Activated naive CD8-positive, alpha-beta T cell treated with anti-CD3 and anti-CD28 coated beads, Interleukin-2, amount 50 U/mL, for 24 hours (primary cell): ENCODE measurements around the gene ABCA9.
"Not testable (repeated sequence)": the region's sequence is repeated elsewhere in the genome, so short reads cannot be mapped to it uniquely, and the experiment has no call there.

Experiments used
- ATAC-seq: fragments of 150-1000 bp; cut with Tn5 transposase; one replicate; pipeline ENCODE4 v1.10.0; 2021
- DNase-seq: peaks from one replicate; pipeline ENCODE4 v3.0.0; 2021
- H3K27ac Mint-ChIP-seq: one replicate; pipeline ENCODE4 v1.8.0; 2021; ENCODE audit warnings: mild to moderate bottlenecking, mixed read lengths
- H3K27me3 Mint-ChIP-seq: one replicate; pipeline ENCODE4 v1.8.0; 2021; ENCODE audit warnings: mixed read lengths
- H3K36me3 Mint-ChIP-seq: one replicate; pipeline ENCODE4 v1.8.0; 2021; ENCODE audit warnings: low read depth, mixed read lengths
- H3K4me1 Mint-ChIP-seq: one replicate; pipeline ENCODE4 v1.8.0; 2021; ENCODE audit warnings: mixed read lengths
- H3K4me3 Mint-ChIP-seq: one replicate; pipeline ENCODE4 v1.8.0; 2021; ENCODE audit warnings: mild to moderate bottlenecking, moderate library complexity, mixed read lengths
- H3K9me3 Mint-ChIP-seq: one replicate; pipeline ENCODE4 v1.8.0; 2021; ENCODE audit warnings: mixed read lengths

Gene ABCA9

DNA sequence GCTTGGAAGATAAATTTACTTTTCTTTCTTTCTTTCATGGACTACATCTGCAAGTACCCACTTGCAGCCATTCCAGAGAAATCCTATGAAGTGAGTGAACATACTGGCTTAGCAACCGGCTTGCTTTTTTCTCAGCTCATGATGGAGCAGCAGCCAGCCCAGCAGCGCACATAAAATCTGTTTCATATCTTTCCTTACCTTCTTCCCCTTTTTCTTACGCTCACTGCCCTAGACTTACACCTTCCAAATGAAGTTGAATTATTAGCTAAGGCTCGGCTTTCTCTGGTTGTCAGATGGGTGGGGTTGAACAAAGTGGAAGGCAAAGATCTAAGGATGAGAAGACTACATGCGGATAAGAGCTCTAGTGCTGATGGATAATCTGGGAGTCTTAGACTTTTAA, 91.6 kb downstream of the ABCA9 start:
- H3K9me3 Mint-ChIP-seq = no peaks in the 10 kb centered on the region
- H3K27ac Mint-ChIP-seq = no peak overlapping the region
- DNase-seq (no peak), ATAC-seq (no peak)
- no peak overlapping the region for H3K4me3 Mint-ChIP-seq
- H3K4me1 Mint-ChIP-seq = no peaks in the 10 kb centered on the region
- no peaks in the 10 kb centered on the region for H3K36me3 Mint-ChIP-seq
- peaks cover 2% of the 10 kb centered on the region for H3K27me3 Mint-ChIP-seq

GRCh38 chr17:68963958-68964357, 96.8 kb downstream of the ABCA9 start:
- H3K36me3 Mint-ChIP-seq = no peaks in the 10 kb centered on the region
- peaks cover 2% of the 10 kb centered on the region for H3K27me3 Mint-ChIP-seq
- no peak overlapping the region for H3K4me3 Mint-ChIP-seq
- DNase-seq (no peak), ATAC-seq (no peak)
- H3K4me1 Mint-ChIP-seq = no peaks in the 10 kb centered on the region
- H3K27ac Mint-ChIP-seq = no peak overlapping the region
- H3K9me3 Mint-ChIP-seq = peaks cover 4% of the 10 kb centered on the region

GRCh38 chr17:68961214-68961882, 99.4 kb downstream of the ABCA9 start:
- ATAC-seq = peak; percentile 24
- DNase-seq = no peak
- Mint-ChIP-seq H3K27me3 (peaks cover 2% of the 10 kb centered on the region), H3K9me3 (peaks cover 5% of the 10 kb centered on the region), H3K4me1 (no peaks in the 10 kb centered on the region), H3K27ac (no peak overlapping the region), H3K4me3 (no peak overlapping the region), H3K36me3 (no peaks in the 10 kb centered on the region)

- H3K9me3 Mint-ChIP-seq, DNase-seq, H3K4me1 Mint-ChIP-seq: not testable (repeated sequence)
These were observed 101.6 kb downstream of the ABCA9 start for GRCh38 chr17:68959117-68959516.

GRCh38 chr17:68957944-68958343, 102.8 kb downstream of the ABCA9 start:
- Mint-ChIP-seq H3K4me3 (no peak overlapping the region), H3K27me3 (peaks cover 2% of the 10 kb centered on the region), H3K27ac (no peak overlapping the region), H3K36me3 (no peaks in the 10 kb centered on the region), H3K4me1 (no peaks in the 10 kb centered on the region), H3K9me3 (peaks cover 5% of the 10 kb centered on the region)
- ATAC-seq = peak; percentile 24
- DNase-seq = no peak

More at GRCh38 chr17:68959117-68959516, 101.6 kb downstream of the ABCA9 start:
- ATAC-seq, H3K36me3 Mint-ChIP-seq, H3K4me3 Mint-ChIP-seq, H3K27ac Mint-ChIP-seq, H3K27me3 Mint-ChIP-seq: not testable (repeated sequence)

- Mint-ChIP-seq H3K36me3 (no peaks in the 10 kb centered on the region), H3K4me1 (no peaks in the 10 kb centered on the region), H3K4me3 (no peak within 1 kb of the TSS), H3K9me3 (peaks cover 5% of the 10 kb centered on the region), H3K27me3 (peaks cover 2% of the 10 kb centered on the region), H3K27ac (no peak within 1 kb of the TSS)
- no peak for DNase-seq
- ATAC-seq = no peak
These were observed 105.4 kb downstream of the ABCA9 start, which contains the start of gene ABCA8 for GRCh38 chr17:68955181-68955841. Gene ABCA8 (minus strand): TSS chr17:68955392. CDS start chr17:68942034, 13,358 bp downstream.

DNA sequence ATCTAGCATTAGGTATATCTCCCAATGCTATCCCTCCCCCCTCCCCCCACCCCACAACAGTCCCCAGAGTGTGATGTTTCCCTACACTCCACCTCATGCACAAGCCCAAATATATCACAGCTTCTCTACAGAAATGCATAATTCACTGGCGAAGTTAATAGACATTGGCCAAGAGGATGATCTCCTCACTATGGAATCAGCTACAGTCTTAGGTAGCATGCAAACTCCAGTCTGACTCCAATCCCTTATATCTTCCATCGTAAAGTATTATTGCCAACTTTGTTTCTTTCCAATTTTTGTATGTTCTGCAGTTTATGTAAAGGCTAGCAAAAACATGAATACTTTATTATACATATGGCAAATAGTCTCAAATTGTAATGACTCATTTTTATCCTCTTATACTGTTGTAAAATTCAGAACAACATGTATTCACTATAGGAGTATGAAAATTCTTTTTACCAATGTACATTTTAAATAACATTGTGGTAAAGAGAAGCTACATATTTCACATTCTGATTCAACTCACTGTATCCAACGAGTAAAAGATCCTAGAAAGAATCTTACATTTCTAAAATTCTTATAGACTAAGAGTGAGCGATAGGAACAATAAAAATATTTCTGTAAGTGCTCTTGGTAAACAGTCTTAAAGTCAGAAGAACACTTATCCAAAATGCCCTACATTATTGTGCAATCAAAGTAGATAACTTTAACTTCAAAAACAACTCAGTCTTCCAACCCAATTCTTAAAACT, 106.4 kb downstream of the ABCA9 start:
- no peak for DNase-seq
- peaks cover 5% of the 10 kb centered on the region for H3K9me3 Mint-ChIP-seq

GRCh38 chr17:68953340-68953997, 107.3 kb downstream of the ABCA9 start:
- H3K36me3 Mint-ChIP-seq = no peaks in the 10 kb centered on the region
- peaks cover 2% of the 10 kb centered on the region for H3K27me3 Mint-ChIP-seq
- no peak overlapping the region for H3K27ac Mint-ChIP-seq
- no peak for ATAC-seq
- no peaks in the 10 kb centered on the region for H3K9me3 Mint-ChIP-seq
- no peaks in the 10 kb centered on the region for H3K4me1 Mint-ChIP-seq
- DNase-seq = no peak
- no peak overlapping the region for H3K4me3 Mint-ChIP-seq

More for the DNA sequence above, 106.4 kb downstream of the ABCA9 start:
- no peak overlapping the region for H3K4me3 Mint-ChIP-seq
- ATAC-seq = no peak
- no peak overlapping the region for H3K27ac Mint-ChIP-seq
- no peaks in the 10 kb centered on the region for H3K36me3 Mint-ChIP-seq
- peaks cover 2% of the 10 kb centered on the region for H3K27me3 Mint-ChIP-seq
- H3K4me1 Mint-ChIP-seq = no peaks in the 10 kb centered on the region

DNA sequence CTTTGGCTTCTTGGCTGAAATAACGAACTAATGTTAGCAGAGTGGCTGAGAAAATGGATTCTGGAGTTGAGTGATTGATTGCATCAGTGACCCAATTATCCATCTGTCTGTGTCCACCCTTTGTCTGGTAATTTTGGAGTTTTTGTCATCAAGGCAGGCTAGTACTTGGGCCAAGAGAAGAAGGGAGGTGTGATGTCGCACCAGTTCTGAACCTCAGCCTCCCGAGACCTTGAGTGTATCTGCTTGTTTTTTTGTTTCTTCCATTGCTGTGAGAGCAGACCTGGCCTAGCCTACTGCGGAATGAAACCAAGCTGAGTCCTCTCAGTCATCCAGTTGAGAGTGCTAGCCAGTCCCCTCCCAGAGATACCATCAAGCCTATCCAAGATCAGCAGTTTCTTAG, 110.0 kb downstream of the ABCA9 start:
- no peaks in the 10 kb centered on the region for H3K9me3 Mint-ChIP-seq
- no peaks in the 10 kb centered on the region for H3K27me3 Mint-ChIP-seq
- H3K4me3 Mint-ChIP-seq = no peak overlapping the region
- DNase-seq = no peak
- H3K27ac Mint-ChIP-seq = no peak overlapping the region
- ATAC-seq = no peak
- no peaks in the 10 kb centered on the region for H3K36me3 Mint-ChIP-seq
- no peaks in the 10 kb centered on the region for H3K4me1 Mint-ChIP-seq

- H3K4me3 Mint-ChIP-seq, H3K4me1 Mint-ChIP-seq, H3K27ac Mint-ChIP-seq, ATAC-seq, H3K36me3 Mint-ChIP-seq, H3K9me3 Mint-ChIP-seq, DNase-seq, H3K27me3 Mint-ChIP-seq: not testable (repeated sequence)
These were observed 112.9 kb downstream of the ABCA9 start for GRCh38 chr17:68947868-68948267.

- Mint-ChIP-seq H3K27me3 (peaks cover 1% of the 10 kb centered on the region), H3K27ac (no peak overlapping the region), H3K4me1 (no peaks in the 10 kb centered on the region), H3K9me3 (no peaks in the 10 kb centered on the region), H3K36me3 (no peaks in the 10 kb centered on the region), H3K4me3 (no peak overlapping the region)
- ATAC-seq (no peak), DNase-seq (no peak)
These were observed 116.2 kb downstream of the ABCA9 start for GRCh38 chr17:68944435-68945035.

GRCh38 chr17:68943812-68944182, 116.9 kb downstream of the ABCA9 start:
- not testable (repeated sequence) for H3K9me3 Mint-ChIP-seq, H3K4me3 Mint-ChIP-seq, ATAC-seq, H3K36me3 Mint-ChIP-seq, H3K27ac Mint-ChIP-seq, H3K27me3 Mint-ChIP-seq, DNase-seq, H3K4me1 Mint-ChIP-seq

GRCh38 chr17:68943123-68943811, 117.5 kb downstream of the ABCA9 start:
- ATAC-seq = no peak
- DNase-seq = no peak
- Mint-ChIP-seq H3K27ac (no peak overlapping the region), H3K9me3 (no peaks in the 10 kb centered on the region), H3K4me3 (no peak overlapping the region), H3K36me3 (no peaks in the 10 kb centered on the region), H3K4me1 (no peaks in the 10 kb centered on the region), H3K27me3 (peaks cover 1% of the 10 kb centered on the region)

DNA sequence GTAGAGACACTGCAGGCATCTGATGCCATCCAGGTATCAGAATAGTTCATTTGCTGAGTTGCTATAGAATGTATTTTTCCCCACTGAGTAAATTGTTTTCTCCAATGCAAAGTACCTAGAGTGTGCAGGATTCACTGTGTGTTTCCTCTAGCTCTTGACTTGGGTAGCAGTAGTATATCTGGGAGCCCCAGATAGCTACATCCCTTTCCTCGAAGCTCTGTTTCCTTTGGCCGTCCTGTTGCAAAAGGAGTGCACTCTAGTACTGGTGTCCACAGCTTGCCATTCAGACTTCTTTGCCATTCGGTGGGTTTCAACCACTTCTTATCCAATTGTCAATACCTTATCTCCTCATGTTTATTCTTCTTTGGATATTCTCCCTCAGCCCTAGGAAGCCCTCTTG, 118.3 kb downstream of the ABCA9 start:
- ATAC-seq = no peak
- Mint-ChIP-seq H3K4me3 (no peak overlapping the region), H3K4me1 (no peaks in the 10 kb centered on the region), H3K27me3 (peaks cover 1% of the 10 kb centered on the region), H3K36me3 (no peaks in the 10 kb centered on the region), H3K9me3 (no peaks in the 10 kb centered on the region), H3K27ac (no peak overlapping the region)
- DNase-seq = no peak
